Skeletal muscle tissue (tissue), 4 donors: ENCODE measurements around the gene TMEM185B. TPM values are rescaled to one million over a fixed set of nuclear protein-coding genes. Genes with fewer than 3 reads are reported as not detected.

ENCODE experiments used
- H3K27ac ChIP-seq: one replicate; pipeline ENCODE4 v1.7.0; 2013; ENCODE audit warnings: mild to moderate bottlenecking, low read depth, low read length, inconsistent platforms
- H3K27me3 ChIP-seq, 3 donors: one replicate each; pipeline ENCODE4 v1.7.0; 2013; ENCODE audit warnings: low read length in 3 of 3; ENCODE audit not compliant: control insufficient read depth in 3 of 3, insufficient read depth in 3 of 3
- H3K36me3 ChIP-seq, 3 donors: one replicate each; pipeline ENCODE4 v1.7.0; 2013; ENCODE audit warnings: low read length in 3 of 3; ENCODE audit not compliant: control insufficient read depth in 3 of 3, insufficient read depth in 3 of 3
- H3K4me1 ChIP-seq, 3 donors: one replicate each; pipeline ENCODE4 v1.7.0; 2013; ENCODE audit warnings: low read length in 3 of 3, mild to moderate bottlenecking in 3 of 3; ENCODE audit not compliant: control insufficient read depth in 3 of 3, insufficient read depth in 3 of 3
- H3K4me3 ChIP-seq, 3 donors: one replicate each; pipeline ENCODE4 v1.7.0; 2013; ENCODE audit warnings: low read length in 3 of 3
- H3K9ac ChIP-seq, 3 donors: one replicate each; pipeline ENCODE4 v1.7.0; 2013; ENCODE audit warnings: low read length in 3 of 3, mild to moderate bottlenecking in 3 of 3, moderate library complexity in 2 of 3, low read depth in 1 of 3
- H3K9me3 ChIP-seq, 3 donors: one replicate each; pipeline ENCODE4 v1.7.0; 2013; ENCODE audit warnings: low read length in 3 of 3; ENCODE audit not compliant: control insufficient read depth in 3 of 3
- total RNA-seq: library from RNA; depleted of rRNA; stranded (reverse); fragments of >200 nt; gene quantifications from one replicate; pipeline ENCODE4 v1.2.3, GENCODE V29; 2014
- donor health status: Osteomylitis.

TMEM185B gene
- total RNA-seq, 1 donor from 2014 or later: 16.7 TPM

- Histone ChIP-seq H3K9ac (no peak overlapping the region), H3K4me3 (no peak overlapping the region), H3K4me1 (peaks cover 10 to 33% (median 12%) of the 10 kb centered on the region in 3 donors), H3K27ac (no peak overlapping the region), H3K36me3 (peaks cover 10 to 17% (median 10%) of the 10 kb centered on the region in 3 donors), H3K27me3 (no peaks in the 10 kb centered on the region), H3K9me3 (peaks cover 0 to 5% (median 0%) of the 10 kb centered on the region in 3 donors)
These were observed 5.0 kb downstream of the TMEM185B start for GRCh38 chr2:120218181-120218580.

GRCh38 chr2:120210270-120210693 lies 12.9 kb downstream of the TMEM185B start:
- Histone ChIP-seq H3K4me3 (no peak overlapping the region), H3K9ac (no peak overlapping the region), H3K9me3 (no peaks in the 10 kb centered on the region), H3K36me3 (no peaks in the 10 kb centered on the region), H3K27me3 (no peaks in the 10 kb centered on the region), H3K27ac (no peak overlapping the region), H3K4me1 (peaks cover 0 to 6% (median 5%) of the 10 kb centered on the region in 3 donors)

- H3K27me3 ChIP-seq: no peaks in the 10 kb centered on the region
- no peak overlapping the region for H3K27ac ChIP-seq
- peaks cover 0 to 6% (median 6%) of the 10 kb centered on the region in 3 donors for H3K4me1 ChIP-seq
- H3K9ac ChIP-seq: no peak overlapping the region
- H3K36me3 ChIP-seq: no peaks in the 10 kb centered on the region
- no peaks in the 10 kb centered on the region for H3K9me3 ChIP-seq
- H3K4me3 ChIP-seq: no peak overlapping the region
These were observed 13.6 kb downstream of the TMEM185B start for GRCh38 chr2:120209427-120210269.

- no peak overlapping the region for H3K9ac ChIP-seq
- H3K27me3 ChIP-seq: no peaks in the 10 kb centered on the region
- H3K4me1 ChIP-seq: peaks cover 8 to 16% (median 15%) of the 10 kb centered on the region in 3 donors
- no peak overlapping the region for H3K27ac ChIP-seq
- no peak overlapping the region for H3K4me3 ChIP-seq
- no peaks in the 10 kb centered on the region for H3K36me3 ChIP-seq
- H3K9me3 ChIP-seq: no peaks in the 10 kb centered on the region
These were observed 14.5 kb downstream of the TMEM185B start for GRCh38 chr2:120208381-120209353.

- H3K4me1 ChIP-seq: peaks cover 8 to 21% (median 18%) of the 10 kb centered on the region in 3 donors
- no peaks in the 10 kb centered on the region for H3K36me3 ChIP-seq
- H3K9ac ChIP-seq: no peak overlapping the region
- no peak overlapping the region for H3K27ac ChIP-seq
- no peaks in the 10 kb centered on the region for H3K27me3 ChIP-seq
- no peak overlapping the region for H3K4me3 ChIP-seq
- no peaks in the 10 kb centered on the region for H3K9me3 ChIP-seq
These were observed 17.1 kb downstream of the TMEM185B start for GRCh38 chr2:120206022-120206581.

- H3K9ac ChIP-seq: no peak overlapping the region
- H3K27me3 ChIP-seq: no peaks in the 10 kb centered on the region
- no peaks in the 10 kb centered on the region for H3K9me3 ChIP-seq
- no peaks in the 10 kb centered on the region for H3K36me3 ChIP-seq
- peaks cover 8 to 20% (median 13%) of the 10 kb centered on the region in 3 donors for H3K4me1 ChIP-seq
- no peak overlapping the region for H3K4me3 ChIP-seq
- no peak overlapping the region for H3K27ac ChIP-seq
These were observed 18.1 kb downstream of the TMEM185B start for GRCh38 chr2:120204945-120205670.

- H3K4me3 ChIP-seq: no peak overlapping the region
- H3K4me1 ChIP-seq: peaks cover 8 to 15% (median 11%) of the 10 kb centered on the region in 3 donors
- H3K27me3 ChIP-seq: no peaks in the 10 kb centered on the region
- no peak overlapping the region for H3K27ac ChIP-seq
- H3K9ac ChIP-seq: no peak overlapping the region
- H3K36me3 ChIP-seq: no peaks in the 10 kb centered on the region
- H3K9me3 ChIP-seq: no peaks in the 10 kb centered on the region
These were observed 18.8 kb downstream of the TMEM185B start for GRCh38 chr2:120204417-120204816.

- no peak overlapping the region for H3K9ac ChIP-seq
- no peaks in the 10 kb centered on the region for H3K36me3 ChIP-seq
- H3K27ac ChIP-seq: no peak overlapping the region
- no peak overlapping the region for H3K4me3 ChIP-seq
- no peaks in the 10 kb centered on the region for H3K9me3 ChIP-seq
- H3K27me3 ChIP-seq: no peaks in the 10 kb centered on the region
- H3K4me1 ChIP-seq: peaks cover 8 to 15% (median 11%) of the 10 kb centered on the region in 3 donors
These were observed 19.2 kb downstream of the TMEM185B start for GRCh38 chr2:120204022-120204405.

- Histone ChIP-seq H3K27ac (no peak overlapping the region), H3K9me3 (no peaks in the 10 kb centered on the region), H3K9ac (no peak overlapping the region), H3K36me3 (no peaks in the 10 kb centered on the region), H3K4me3 (peak overlapping the region in 1 of 3 donors; percentile 30), H3K27me3 (no peaks in the 10 kb centered on the region), H3K4me1 (peaks cover 8 to 15% (median 11%) of the 10 kb centered on the region in 3 donors)
These were observed 19.8 kb downstream of the TMEM185B start for GRCh38 chr2:120203251-120204021.
